Testis (tissue), 2 donors: ENCODE results near the gene CEACAM20.

Experiments used
- CTCF ChIP-seq, 3 experiments: fragments of 450-650 bp in 2 of 3; fragments of 200-600 bp in 1 of 3; sonication (generic) in 1 of 3; IDR thresholded peaks; one replicate each; pipeline ENCODE4 v1.5.1; 2016 to 2019; ENCODE audit warnings: antibody characterized with exemption in 3 of 3, mild to moderate bottlenecking in 2 of 3, moderate library complexity in 1 of 3
- POLR2A ChIP-seq: fragments of 450-650 bp; IDR thresholded peaks from one replicate; pipeline ENCODE4 v1.6.1; 2017; ENCODE audit warnings: antibody characterized with exemption, mild to moderate bottlenecking, moderate library complexity

- TF ChIP-seq CTCF (IDR thresholded peaks at IDR 0.05), result no peak
- no peak for TF ChIP-seq POLR2A
These were observed 28.5 kb upstream of the CEACAM20 start for GRCh38 chr19:44557933-44558332.
